Measurements from ENCODE around the gene TAX1BP3. TPM values are rescaled to one million over a fixed set of nuclear protein-coding genes. Genes with fewer than 3 reads are reported as not detected.

TAX1BP3 gene
- total and polyA plus RNA-seq, 4 donors, result 11.9 to 27.7 (median 20.0) TPM

- Histone ChIP-seq H3K27ac (ENCODE audit: low read depth in 1 of 2, low read length in 2 of 2) (no peak overlapping the region), H3K9ac (ENCODE audit: low read depth in 1 of 2, low read length in 2 of 2) (no peak overlapping the region), H3K36me3 (ENCODE audit: control insufficient read depth in 4 of 4, insufficient read depth in 3 of 4, low read depth in 1 of 4, low read length in 3 of 4) (no peaks in the 10 kb centered on the region), H3K4me1 (ENCODE audit: control insufficient read depth in 4 of 4, insufficient read depth in 4 of 4, low read length in 3 of 4) (no peaks in the 10 kb centered on the region), H3K27me3 (ENCODE audit: control insufficient read depth in 4 of 4, insufficient read depth in 4 of 4, low read length in 3 of 4) (no peaks in the 10 kb centered on the region), H3K9me3 (ENCODE audit: control insufficient read depth in 4 of 4, low read length in 3 of 4) (no peaks in the 10 kb centered on the region), H3K4me3 (ENCODE audit: low read depth in 1 of 3, low read length in 3 of 3) (no peak overlapping the region)
- no peak for TF ChIP-seq RXRA (IDR thresholded peaks at IDR 0.05)
- TF ChIP-seq, protein P1, sequence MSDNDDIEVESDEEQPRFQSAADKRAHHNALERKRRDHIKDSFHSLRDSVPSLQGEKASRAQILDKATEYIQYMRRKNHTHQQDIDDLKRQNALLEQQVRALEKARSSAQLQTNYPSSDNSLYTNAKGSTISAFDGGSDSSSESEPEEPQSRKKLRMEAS (IDR thresholded peaks at IDR 0.05), result no peak
- no peak for TF ChIP-seq SP1 (IDR thresholded peaks at IDR 0.05)
- no peak for TF ChIP-seq NR2F2 (IDR thresholded peaks at IDR 0.05)
- TF ChIP-seq REST (IDR thresholded peaks at IDR 0.05), result no peak
- TF ChIP-seq, protein P2, sequence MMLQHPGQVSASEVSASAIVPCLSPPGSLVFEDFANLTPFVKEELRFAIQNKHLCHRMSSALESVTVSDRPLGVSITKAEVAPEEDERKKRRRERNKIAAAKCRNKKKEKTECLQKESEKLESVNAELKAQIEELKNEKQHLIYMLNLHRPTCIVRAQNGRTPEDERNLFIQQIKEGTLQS (IDR thresholded peaks at IDR 0.05), result no peak
- no peak for TF ChIP-seq EGR1 (IDR thresholded peaks at IDR 0.05; ENCODE audit: low read depth in 2 of 2)
- TF ChIP-seq FOXA1 (IDR thresholded peaks at IDR 0.05), result no peak
- no peak for TF ChIP-seq JUND (IDR thresholded peaks at IDR 0.05)
- no peak for TF ChIP-seq HNF4G (IDR thresholded peaks at IDR 0.05)
- no peak for TF ChIP-seq CTCF (IDR thresholded peaks at IDR 0.05; ENCODE audit: low read depth, low read length, missing input control)
- TF ChIP-seq, protein P3, sequence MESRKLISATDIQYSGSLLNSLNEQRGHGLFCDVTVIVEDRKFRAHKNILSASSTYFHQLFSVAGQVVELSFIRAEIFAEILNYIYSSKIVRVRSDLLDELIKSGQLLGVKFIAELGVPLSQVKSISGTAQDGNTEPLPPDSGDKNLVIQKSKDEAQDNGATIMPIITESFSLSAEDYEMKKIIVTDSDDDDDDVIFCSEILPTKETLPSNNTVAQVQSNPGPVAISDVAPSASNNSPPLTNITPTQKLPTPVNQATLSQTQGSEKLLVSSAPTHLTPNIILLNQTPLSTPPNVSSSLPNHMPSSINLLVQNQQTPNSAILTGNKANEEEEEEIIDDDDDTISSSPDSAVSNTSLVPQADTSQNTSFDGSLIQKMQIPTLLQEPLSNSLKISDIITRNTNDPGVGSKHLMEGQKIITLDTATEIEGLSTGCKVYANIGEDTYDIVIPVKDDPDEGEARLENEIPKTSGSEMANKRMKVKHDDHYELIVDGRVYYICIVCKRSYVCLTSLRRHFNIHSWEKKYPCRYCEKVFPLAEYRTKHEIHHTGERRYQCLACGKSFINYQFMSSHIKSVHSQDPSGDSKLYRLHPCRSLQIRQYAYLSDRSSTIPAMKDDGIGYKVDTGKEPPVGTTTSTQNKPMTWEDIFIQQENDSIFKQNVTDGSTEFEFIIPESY (IDR thresholded peaks at IDR 0.05), result no peak
- no peak for TF ChIP-seq GABPA (IDR thresholded peaks at IDR 0.05 in 1 of 2, conservative IDR thresholded peaks at IDR 0.05 in 1 of 2)
- TF ChIP-seq TAF1 (conservative IDR thresholded peaks at IDR 0.05), result no peak
- TF ChIP-seq RAD21 (IDR thresholded peaks at IDR 0.05), result no peak
- no peak for TF ChIP-seq FOXA2 (IDR thresholded peaks at IDR 0.05)
- 90% methylated on average over 27 of the region's 27 CpGs for WGBS
- no peak for DNase-seq (ENCODE audit: low spot score)
Measured at GRCh38 chr17:3678821-3679530, 10.6 kb upstream of the TAX1BP3 start.

All from liver (tissue), 9 donors.